T-helper 1 cell treated with Interleukin-12 subunit alpha and Interleukin-12 subunit beta and Interleukin-4 antibody, amounts not matched to agents 30 ng/mL and 1 ng/mL, for 36 hours (primary cell): ENCODE data around the gene ANK2. TPM values are rescaled to one million over a fixed set of nuclear protein-coding genes. Genes with fewer than 3 reads are reported as not detected.
"Not testable (repeated sequence)": the region's sequence is repeated elsewhere in the genome, so short reads cannot be mapped to it uniquely, and the experiment has no call there.

Source experiments
- intact Hi-C: fragments of 100-400 bp; cut with micrococcal nuclease; formaldehyde crosslinking; loops from one replicate; pipeline ENCODE4 v1.15.1; 2024
- total RNA-seq: library from RNA; stranded (reverse); gene quantifications from 2 replicates; pipeline ENCODE4 v1.2.3, GENCODE V29; 2022

ANK2 gene
- total RNA-seq, 1 donor from 2014 or later, result 1.4 TPM

DNA sequence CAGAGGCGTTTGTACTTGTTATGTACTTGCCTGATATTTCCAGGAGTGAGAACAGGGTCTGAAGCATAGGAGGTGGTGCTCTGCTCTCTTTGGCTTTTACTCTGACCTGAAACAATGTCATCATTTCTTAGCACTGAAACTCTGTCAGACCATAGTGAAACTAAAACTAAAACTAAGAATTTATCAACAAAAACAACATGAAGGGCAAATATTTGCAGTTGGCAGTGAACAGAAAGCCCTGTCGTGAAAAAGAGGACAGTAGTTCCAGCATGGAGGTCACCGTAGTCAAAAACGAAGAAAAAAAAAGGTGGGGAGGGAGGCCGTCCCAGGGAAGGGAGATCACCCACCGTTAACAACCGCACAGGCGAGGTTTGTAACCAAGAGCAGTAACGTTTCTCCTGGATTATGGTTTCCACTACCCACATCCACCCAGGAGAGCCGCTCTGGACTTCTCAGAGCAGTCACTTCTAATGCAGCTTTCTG, 97.5 kb downstream of the ANK2 start:
- intact Hi-C loops, result loop anchor here (5.0 to 10.0 kb wide), 2 partner anchors 208 to 510 kb away; partner anchors contain the start of genes LARP7 and ZGRF1

DNA sequence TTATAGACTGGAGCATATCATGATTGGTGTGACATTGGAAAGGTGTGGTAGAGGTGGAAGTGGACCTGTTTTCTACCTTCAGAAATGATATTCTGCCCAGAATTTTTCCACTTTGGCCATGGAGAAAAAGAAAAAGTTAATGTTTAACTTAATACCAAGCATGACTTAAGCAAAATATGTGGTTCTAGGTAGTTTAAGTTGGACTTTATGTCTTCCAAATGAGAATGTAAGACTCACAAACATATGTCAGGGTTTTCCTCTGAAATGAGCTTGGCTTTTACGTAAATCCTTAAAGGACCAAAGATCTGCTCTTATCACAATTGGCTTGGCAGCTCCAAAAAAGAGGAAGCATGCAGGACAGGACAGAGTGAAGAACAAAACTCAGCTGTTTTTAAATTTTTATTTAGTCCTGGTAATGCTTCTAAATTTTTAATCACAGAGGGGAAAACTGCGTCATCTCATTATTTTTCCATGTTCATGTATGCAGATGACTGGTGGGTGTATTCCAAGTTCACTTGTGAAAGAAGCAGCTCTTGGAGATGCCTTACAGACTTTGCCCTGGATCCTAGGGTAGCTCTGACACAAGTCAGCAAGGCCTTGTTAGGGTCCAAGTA, 98.2 kb downstream of the ANK2 start:
- intact Hi-C loops, result loop anchor here (5.0 to 10.0 kb wide), 2 partner anchors 207 to 510 kb away; partner anchors contain the start of genes LARP7 and ZGRF1

DNA sequence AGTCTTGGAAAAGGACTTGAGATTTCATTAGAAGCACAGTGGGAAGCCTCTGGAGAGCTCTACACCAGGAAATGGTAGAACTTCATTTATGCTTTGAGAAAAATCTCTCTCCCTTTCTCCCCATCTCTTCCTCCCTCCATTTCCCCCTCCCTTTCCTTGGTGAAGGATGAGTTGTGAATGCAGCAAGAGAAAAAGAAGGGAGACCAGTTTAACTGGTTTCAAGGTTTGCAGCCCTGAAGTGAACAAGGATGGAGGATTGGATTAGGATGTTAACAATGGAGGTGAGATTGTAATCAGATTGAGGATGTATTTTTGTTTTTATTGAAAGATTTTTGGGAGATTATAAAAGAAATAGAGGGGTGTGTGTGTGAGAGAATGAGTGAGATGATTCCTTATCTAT, 99.5 kb downstream of the ANK2 start:
- intact Hi-C loops, result loop anchor here (5.0 to 10.0 kb wide), 2 partner anchors 206 to 512 kb away; partner anchors contain the start of genes LARP7 and ZGRF1

DNA sequence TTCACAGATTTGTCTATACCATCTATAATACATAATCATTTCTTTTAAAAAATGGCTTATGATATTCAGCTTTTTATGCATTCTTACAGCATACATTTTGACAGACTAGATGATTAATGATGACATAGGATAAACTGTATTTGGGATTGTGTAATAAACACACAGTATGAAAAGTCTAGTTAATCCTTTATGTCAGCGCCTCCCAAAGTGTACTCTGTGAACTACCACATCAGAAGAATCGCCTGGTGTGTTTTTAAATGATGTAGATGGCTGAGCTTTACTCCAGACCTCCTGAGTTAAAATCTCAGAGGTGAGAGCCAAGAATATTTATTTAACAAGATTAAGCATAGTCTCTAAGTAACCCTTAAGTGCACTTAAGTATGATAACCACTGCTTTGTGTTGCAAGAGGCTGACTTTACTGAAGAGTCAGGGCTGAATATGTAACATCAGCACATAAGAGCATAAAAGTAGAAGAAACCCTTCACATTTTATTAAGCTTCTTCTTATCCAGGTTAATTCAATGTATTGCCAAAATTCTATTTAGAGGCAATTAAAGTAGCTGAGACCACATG, 104.2 kb downstream of the ANK2 start:
- intact Hi-C loops, result no loop called here

DNA sequence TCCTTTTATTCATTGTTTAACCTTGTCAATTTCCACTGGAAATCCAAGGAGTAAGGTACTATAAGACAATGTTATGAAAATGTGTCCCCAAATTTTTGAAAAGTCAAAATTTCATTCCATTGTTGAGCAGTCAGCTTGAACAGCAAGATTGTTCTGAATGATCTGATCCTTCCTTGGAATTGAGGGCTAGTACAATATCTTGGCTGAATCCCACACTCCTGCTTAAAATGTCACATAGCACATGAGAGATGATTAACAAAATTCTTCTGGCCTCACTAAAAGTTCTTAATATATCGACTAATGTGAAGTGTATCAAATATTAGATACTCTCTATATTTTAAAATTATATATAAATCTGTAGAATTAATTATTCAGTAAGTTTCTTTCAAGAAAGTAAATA, 104.8 kb downstream of the ANK2 start:
- intact Hi-C loops, result no loop called here

DNA sequence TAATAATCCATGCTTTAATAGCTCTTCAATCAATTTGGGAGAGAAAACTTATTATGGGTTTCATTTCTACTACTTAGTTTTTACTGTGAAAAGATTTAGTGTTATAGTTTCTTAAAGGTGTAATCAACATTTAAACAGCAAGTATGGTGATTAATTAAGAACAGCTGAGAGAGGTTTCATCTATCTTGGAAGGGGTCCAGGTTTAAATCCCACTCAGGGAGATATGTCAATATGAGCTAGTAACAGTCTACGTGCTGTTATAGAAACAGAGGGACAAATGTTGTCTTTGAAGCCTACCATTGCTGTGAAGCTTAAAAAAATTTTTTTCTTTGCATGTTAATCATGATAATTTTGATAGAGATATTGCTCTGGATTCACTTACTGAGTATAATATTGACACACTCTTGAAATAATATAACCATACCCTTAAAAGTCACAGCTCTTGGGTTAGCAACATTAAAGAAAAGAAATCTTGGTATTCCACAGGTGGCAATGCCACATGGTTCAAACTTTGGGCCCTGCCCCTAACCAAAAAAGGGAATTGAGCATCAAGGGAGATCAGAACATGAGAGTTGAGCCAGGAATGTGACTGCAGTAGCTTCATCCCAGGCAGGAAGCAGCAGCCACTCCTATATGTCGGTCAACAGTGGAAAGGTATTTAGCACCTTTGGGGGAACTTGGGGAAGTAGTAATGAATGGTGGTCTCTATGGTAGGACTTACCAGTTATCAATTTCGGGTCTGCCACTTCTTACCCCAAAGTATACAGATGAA, 107.8 kb downstream of the ANK2 start:
- intact Hi-C loops, result no loop called here

DNA sequence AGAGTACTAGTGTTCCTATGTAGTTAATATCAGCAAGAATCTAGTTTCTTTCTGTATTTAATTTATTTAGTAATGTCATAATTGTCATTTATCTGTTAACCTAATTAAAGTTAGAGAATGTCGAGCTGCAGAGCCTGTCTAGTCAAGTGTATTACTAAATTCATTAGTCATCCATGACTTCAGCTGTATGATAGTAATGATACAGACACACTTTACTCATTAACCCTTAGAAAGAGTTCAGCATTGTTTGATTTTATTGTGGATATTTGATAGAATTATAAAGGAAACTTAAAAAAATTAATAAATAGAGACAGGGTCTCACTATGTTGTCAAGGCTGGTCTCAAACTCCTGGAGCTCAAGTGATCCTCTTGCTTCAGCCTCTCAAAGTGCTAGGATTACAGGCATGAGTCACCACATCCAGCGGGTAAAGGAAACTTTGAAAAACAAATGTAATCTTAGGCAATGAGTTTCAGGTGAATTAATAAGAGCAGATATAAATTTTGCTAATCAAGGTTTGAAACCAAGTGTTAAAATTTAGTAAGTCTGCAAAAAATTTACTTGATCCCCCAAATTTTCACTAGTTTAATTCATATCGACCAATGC, 110.6 kb downstream of the ANK2 start:
- intact Hi-C loops, result no loop called here

DNA sequence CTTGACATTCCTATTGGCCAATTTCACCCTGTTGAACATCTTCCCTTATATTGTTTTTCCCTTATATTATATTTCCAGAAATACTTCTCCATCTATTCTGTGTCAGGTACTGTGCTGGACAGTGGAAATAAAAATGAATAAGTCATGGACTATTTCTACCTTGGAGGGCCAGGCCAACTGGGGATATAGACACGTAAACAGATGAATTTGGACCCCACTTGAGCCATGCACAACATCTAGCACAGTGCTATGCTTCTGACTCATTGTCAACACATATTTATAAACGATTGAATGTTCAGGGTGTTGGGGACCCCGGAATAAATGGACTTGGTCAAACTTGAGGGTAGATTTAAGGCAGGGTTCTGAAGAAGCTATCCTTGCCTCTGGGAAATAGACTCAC, 111.1 kb downstream of the ANK2 start:
- intact Hi-C loops, result no loop called here

DNA sequence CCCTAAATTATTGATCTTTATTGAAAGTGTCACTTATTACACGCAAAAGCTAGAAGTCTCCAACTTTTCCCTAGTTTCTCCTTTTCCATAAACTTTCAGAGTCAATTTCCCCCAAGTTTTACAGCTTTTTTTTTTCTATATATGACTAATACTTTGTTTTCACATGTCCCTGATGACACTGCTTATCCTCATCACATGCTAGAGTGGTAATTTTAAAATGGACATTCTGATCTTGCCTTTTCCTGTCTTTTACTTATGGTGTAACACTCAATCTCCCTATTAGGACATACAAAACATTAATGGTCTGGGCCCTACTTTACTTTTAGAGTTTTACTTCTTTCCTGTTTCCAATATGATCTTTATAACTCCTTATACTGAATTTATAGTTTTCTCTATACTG, 112.6 kb downstream of the ANK2 start:
- intact Hi-C loops, result no loop called here

DNA sequence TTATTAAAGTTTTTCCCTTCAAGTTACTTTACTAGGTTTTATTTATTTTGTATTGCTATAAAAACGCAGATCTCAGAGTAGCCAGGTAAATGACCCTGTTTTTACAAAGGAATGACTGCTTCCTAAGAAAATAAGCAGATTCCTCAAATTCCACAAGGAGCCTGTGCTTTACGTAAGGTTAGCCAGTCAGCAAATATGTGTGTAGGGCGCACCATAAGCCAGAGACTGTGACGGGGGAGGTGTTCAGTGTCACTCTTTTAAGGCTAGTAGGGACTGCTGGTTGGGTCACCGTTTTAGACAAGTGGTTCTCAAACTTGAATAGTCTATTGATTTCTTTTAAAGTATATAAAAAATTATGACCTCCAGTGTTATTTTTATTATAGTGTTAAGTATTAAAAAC, 119.9 kb downstream of the ANK2 start:
- intact Hi-C loops, result no loop called here

DNA sequence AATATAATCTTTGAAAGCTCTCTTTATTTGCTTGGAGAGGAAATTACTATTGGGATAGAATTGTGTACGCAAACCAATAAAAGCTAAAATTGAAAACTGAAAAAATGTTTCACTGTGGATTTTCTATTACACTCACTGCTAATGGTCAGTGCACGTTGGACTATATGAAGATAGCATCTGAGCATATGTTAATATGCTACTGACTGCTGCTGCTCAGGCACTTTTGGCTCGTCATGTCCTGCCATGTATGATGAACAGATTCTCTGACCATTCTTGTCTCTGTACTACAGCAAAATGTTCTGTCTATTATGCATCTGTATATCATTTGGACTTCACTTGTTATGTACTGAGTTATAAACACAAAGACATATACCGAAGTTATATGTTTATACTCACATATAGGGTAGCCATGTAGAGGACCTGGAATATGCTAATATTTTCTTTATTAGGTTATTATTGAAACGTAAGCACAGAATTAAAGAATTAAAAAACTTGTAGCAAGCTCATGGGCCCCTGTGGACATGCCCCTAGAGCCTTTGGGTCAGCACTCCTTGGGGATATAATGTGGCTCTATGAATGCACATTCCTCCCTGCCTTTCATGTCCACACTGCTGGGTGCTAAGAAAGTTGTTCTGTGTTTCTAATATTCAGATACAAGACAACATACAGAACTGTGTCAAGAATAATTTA, 120.8 kb downstream of the ANK2 start:
- intact Hi-C loops, result no loop called here

DNA sequence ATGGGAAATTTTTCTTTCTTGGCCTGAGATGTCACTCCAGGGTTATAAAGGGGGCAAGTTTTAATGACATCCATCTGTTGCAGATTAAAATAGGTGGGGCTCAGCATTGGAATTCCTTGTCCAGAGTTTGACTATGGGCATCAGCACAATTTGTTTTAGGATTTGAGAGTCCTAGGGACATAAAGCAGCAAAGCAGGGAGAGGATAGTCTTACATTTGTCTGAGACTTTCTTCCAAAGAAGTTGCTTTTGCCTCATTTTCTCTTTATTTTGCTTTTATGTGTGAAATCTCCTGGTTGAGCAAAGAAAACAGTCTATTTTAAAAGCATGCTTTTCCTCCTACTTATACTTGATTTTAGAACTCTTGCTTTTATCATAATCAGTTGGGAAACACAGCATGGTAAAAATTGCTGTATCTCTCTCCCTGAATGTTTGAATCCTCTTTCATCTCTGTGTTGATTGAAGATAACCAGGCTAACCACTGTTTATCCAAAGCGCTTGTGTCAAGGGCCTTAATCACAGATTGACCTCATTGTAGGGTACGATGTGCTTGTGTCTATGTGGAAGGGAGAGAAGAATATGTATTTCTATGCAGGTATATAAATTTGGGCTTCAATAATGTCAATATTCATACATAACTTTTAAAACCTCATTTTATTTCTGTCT, 121.5 kb downstream of the ANK2 start:
- intact Hi-C loops, result no loop called here

DNA sequence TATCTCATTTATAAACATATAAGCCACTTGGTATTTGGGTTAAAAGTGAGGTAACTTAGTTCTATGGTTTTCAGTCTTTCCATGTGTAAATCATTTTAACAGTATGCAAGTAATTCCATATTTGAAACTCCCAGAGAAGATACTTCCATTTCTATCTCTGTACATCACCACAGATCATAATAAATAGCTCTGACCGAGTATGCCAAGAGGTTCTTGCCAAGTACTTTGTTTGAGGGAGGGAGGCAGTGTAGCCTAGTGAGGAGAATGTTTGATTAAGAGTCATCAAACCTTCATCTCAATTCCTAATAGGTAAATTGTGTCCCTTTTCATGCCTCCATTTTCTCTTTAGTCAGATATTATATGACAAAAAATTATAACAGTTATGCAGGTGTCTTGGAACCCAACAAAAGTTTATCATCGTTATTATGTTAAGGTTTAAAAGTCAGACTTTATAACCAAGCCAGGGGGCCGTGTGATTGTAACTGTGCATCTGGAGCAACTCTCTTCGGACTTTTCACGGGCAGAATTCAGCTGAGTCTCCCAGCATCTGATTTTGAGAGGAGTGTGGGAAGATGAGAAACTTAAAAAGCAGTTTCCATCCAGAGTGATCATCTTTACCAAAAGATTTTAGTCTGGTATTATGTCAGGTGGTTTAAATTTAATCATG, 123.8 kb downstream of the ANK2 start:
- intact Hi-C loops, result no loop called here

DNA sequence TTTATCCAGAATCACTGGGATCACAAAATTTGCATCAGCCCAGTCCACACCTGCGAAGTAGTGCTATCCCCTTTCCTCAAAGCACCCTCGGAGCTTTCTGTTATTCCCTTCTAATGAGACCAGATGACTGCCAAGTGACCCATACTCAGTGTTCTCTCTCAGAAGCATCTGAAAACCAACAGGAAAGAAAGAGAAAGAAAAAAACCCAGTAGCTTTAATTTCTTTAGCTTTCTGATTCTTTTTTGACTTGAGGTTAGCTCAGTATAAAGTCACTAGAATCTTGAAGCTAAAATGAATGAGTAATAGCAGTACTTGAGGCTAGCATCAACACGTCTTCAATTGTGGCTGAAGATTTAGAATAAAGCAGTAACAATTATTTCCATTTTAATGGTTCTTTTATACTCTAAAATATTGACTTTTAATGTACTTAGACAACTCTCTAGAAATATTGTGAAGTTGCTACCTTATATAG, 124.4 kb downstream of the ANK2 start:
- intact Hi-C loops, result no loop called here

DNA sequence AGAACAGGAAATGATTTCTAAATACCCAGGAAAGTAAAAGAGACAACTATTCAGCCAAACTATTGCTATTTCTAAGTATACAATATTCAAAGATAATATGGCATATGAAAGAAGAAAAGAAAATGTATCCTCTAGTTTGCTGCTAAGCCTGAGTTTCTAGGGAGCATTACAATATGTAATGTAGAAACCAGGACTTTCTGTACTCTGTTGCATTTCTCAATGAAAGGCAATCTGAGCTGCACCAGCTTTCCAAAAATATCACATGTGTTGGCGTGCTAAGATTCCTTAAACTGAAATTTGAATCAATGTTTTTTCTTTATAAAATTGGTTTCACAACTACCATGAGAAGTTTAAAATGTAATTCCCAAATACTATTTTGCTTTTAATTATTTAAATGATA, 129.6 kb downstream of the ANK2 start:
- intact Hi-C loops, result no loop called here

DNA sequence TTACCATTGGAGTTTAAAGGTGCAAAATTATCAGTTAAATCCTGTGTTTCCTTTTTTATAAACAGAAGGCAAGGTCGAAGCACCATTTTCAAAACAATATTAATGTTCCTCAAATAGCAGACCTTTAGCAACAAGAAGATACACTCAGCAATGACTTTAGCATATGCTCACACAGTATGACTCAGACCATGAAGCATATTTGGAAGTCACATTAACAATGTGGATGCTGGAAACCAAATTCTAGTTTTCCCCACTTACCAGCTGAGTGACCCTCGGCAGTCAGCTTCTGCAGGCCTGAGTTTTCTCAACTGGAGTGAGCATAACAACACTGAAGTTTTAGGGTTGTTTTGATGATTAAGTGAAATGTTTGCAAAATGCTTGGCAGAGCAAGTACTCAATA, 130.5 kb downstream of the ANK2 start:
- intact Hi-C loops, result no loop called here

DNA sequence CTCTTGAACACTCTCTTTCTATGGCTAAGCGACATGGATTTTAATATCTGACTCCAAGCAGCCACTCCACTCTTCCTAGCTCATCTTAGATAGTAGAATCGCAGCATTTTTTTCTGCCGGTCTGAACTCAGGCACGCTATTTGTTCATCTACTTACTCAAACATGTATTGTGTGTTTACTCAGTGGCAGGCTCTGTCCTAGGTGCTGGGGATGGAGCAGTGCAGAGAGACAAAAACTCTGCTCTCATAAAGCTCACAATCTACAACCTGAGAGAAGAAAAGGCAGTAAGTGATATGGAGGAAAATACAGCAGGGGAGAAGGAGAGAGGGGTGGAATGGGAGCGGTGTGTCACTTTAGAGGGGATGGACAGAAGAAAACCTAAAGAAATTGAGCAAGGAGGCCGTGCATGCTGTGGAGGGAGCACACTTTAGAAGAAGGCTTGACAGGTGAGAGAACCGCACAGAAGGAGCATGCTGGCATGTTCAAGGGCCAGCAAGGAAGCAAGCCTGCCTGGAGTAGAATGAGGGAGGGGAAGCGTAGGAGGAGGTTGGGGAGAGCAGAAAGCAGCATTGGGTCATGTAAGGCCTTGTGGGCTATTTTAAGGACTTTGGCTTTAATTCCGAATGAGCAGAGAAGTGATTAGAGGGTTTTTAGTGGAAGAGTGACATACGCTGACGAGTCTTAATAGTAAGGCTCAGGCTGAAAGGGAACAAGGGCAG, 132.0 kb downstream of the ANK2 start:
- intact Hi-C loops, result no loop called here

DNA sequence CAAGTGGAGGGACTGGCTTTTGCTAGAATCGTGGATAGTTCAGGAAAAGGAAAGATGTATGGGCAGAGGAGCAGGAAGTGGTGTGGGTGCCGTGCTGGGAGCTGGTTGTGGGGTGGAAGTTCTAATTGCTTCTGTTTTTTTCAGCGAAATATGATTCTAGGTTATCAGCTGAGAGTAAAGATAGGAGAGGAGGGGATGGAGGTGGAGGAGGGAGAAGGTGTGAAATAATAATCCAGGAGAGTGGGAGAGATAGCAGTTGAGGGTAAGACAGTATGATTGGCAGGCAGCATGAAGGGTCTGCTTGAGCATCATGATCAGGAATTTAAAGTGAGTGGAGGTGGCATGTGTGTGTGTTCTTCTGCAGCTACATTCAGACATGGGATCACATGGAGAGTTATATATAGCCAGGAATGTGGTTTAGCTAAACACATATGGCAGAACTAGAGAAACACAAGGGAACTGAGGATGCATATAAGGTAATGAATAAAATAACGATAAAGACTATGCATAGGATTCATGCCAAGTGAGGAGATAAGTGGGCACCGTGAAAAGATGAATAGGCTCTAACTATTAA, 133.7 kb downstream of the ANK2 start:
- intact Hi-C loops, result no loop called here

DNA sequence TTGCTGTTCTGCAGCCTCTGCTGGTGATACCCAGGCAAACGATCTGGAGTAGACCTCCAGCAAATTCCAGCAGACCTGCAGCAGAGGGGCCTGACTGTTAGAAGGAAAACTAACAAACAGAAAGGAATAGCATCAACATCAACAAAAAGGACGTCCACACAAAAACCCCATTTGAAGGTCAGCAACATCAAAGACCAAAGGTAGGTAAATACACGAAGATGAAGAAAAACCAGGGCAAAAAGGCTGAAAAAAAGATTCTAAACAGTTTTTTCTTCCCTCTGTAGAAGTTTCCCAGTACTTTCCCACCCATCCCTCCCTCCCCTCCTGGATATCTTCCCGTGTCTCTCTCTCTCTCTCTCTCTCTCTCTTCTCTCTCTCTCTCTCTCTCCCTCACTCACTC, 136.8 kb downstream of the ANK2 start:
- intact Hi-C loops, result not testable (repeated sequence)
